GM19239 (cell line): ENCODE measurements around the gene ATOH8.

ENCODE experiments used
- DNase-seq: peaks from one replicate; pipeline ENCODE4 v3.0.0; 2011; ENCODE audit warnings: low spot score; ENCODE audit not compliant: insufficient read length
- FAIRE-seq: peaks from 2 replicates; lab custom pipeline; 2011; peaks lifted over from hg19 to GRCh38; lab: Jason Lieb, UNC

Gene ATOH8

GRCh38 chr2:85718009-85718391, 35.8 kb upstream of the ATOH8 start:
- FAIRE-seq, result no peak
- no peak for DNase-seq

- no peak for FAIRE-seq
Observed at GRCh38 chr2:85718885-85719492, 34.8 kb upstream of the ATOH8 start.

GRCh38 chr2:85719609-85720240, 34.1 kb upstream of the ATOH8 start:
- DNase-seq, result no peak
- FAIRE-seq, result no peak

More at GRCh38 chr2:85718885-85719492, 34.8 kb upstream of the ATOH8 start:
- no peak for DNase-seq

GRCh38 chr2:85720533-85720932, 33.3 kb upstream of the ATOH8 start:
- DNase-seq (no peak), FAIRE-seq (no peak)

GRCh38 chr2:85721641-85722040, 32.1 kb upstream of the ATOH8 start:
- no peak for DNase-seq
- FAIRE-seq, result no peak

- DNase-seq (no peak), FAIRE-seq (no peak)
Observed at GRCh38 chr2:85722519-85722918, 31.3 kb upstream of the ATOH8 start.

GRCh38 chr2:85723707-85724360, 30.0 kb upstream of the ATOH8 start:
- DNase-seq (no peak), FAIRE-seq (no peak)

- FAIRE-seq (no peak), DNase-seq (no peak)
Observed at GRCh38 chr2:85724731-85725181, 29.0 kb upstream of the ATOH8 start.

- no peak for DNase-seq
Observed at GRCh38 chr2:85725451-85725850, 28.3 kb upstream of the ATOH8 start.

GRCh38 chr2:85727798-85728197, 26.0 kb upstream of the ATOH8 start:
- no peak for DNase-seq
- no peak for FAIRE-seq

More at GRCh38 chr2:85725451-85725850, 28.3 kb upstream of the ATOH8 start:
- FAIRE-seq, result no peak

- no peak for FAIRE-seq
Observed at GRCh38 chr2:85728342-85728741, 25.4 kb upstream of the ATOH8 start.

GRCh38 chr2:85728883-85729824, 24.6 kb upstream of the ATOH8 start:
- DNase-seq (peak; percentile 88), FAIRE-seq (peak; percentile 94)

More at GRCh38 chr2:85728342-85728741, 25.4 kb upstream of the ATOH8 start:
- DNase-seq, result no peak

GRCh38 chr2:85729825-85730510, 23.8 kb upstream of the ATOH8 start:
- no peak for FAIRE-seq

GRCh38 chr2:85730686-85731230, 23.0 kb upstream of the ATOH8 start:
- no peak for FAIRE-seq

More at GRCh38 chr2:85729825-85730510, 23.8 kb upstream of the ATOH8 start:
- DNase-seq, result no peak

GRCh38 chr2:85731606-85732005, 22.2 kb upstream of the ATOH8 start:
- DNase-seq (no peak), FAIRE-seq (no peak)

More at GRCh38 chr2:85730686-85731230, 23.0 kb upstream of the ATOH8 start:
- no peak for DNase-seq

- DNase-seq (no peak), FAIRE-seq (no peak)
Observed at GRCh38 chr2:85732467-85733120, 21.2 kb upstream of the ATOH8 start.

- FAIRE-seq, result no peak
- no peak for DNase-seq
Observed at GRCh38 chr2:85733121-85733960, 20.4 kb upstream of the ATOH8 start.

GRCh38 chr2:85734015-85734414, 19.8 kb upstream of the ATOH8 start:
- FAIRE-seq, result no peak
- no peak for DNase-seq
